Right hindlimb (tissue), 1 donor: ENCODE measurements around the gene OR10G2.
"Not testable (repeated sequence)": the region's sequence is repeated elsewhere in the genome, so short reads cannot be mapped to it uniquely, and the experiment has no call there.

Experiments used
- DNase-seq: peaks from one replicate; pipeline ENCODE4 v3.0.0-alpha.2; 2018

The OR10G2 gene, protein sequence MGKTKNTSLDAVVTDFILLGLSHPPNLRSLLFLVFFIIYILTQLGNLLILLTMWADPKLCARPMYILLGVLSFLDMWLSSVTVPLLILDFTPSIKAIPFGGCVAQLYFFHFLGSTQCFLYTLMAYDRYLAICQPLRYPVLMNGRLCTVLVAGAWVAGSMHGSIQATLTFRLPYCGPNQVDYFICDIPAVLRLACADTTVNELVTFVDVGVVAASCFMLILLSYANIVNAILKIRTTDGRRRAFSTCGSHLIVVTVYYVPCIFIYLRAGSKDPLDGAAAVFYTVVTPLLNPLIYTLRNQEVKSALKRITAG

DNA sequence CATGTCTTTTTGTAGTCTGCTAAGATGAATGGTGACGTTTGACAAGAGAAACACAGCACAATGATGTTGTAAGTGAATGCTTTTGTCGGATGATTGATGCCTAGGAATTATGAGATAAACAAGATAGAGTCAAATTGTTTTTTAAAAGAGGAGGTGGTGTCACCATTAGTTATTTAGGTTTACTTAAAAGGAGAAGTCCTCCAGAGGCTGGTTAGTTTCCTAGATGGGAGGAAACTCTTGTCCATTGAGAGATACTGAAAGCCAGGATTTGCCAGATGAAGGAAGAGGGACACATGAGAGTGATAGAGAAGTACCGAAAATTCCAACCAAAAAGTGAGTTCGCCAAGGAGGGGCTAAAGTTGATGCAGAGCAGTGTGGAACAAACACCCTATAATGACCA lies at the start of gene OR10G2:
TSS of gene OR10G2 (minus strand) at position 101 of the 400 bp plus-strand sequence. CDS start at position 3, 98 bp downstream.
- no peak for DNase-seq

DNA sequence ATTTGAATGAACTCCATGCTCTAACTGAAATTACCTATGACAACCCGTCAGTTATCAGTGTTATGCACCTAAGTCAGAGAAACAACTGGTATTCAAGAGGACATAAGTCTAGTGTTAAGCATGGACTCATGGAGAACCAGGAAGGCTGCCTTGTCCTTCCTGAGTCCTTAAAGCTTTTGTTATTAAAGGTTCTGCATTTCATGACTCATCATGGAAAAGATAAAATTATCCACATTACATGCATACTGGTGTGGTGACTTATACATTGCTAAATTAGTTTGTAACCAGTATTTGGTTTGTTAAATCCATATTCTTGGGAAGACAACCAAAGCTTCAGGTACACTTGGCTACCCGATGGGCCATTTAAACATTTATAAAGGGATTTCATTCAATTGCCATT lies 45.3 kb upstream of the OR10G2 start:
- DNase-seq = no peak

DNA sequence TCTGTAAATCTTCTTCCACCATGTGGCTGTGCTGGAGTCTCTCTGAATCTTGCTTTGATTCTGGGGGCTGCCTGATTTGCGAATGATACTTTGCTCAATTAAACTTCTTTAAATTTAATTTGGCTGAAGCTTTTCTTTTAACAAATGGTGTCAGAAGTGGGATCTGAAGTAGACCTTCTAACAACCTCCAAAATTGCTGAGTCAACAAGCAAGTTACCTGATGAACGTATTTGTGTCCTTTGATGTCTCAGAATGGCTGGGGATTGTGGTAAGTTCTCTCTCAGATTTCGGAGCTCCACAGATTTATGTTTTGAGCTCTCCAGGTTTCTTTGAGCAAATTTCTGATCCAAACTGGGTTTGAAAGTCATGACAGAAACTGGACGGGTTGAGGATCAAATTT lies 40.8 kb upstream of the OR10G2 start:
- DNase-seq = no peak

DNA sequence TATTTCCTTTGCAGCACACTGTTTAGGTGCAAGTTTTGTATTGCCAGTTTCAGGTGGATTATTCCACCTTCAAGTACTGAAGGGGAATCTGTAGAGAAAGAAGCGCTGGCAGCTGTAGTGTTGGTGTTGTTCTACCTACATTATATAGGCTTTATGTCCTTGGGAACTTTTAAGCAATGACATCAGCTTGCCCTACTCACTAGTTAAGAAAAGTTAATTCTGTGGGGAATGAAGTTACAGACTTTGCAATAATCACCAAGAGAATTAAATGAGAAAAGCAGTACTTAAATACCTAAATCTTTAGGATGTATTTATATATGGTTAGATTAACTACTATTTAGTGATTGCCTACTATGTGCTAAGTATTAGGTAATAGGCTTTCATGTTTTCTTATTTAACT lies 39.0 kb upstream of the OR10G2 start, which contains the start of gene OR4E1:
TSS of gene OR4E1 (minus strand) at position 101 of the 400 bp plus-strand sequence. CDS start 2,883 bp downstream, outside the sequence.
- DNase-seq = no peak

DNA sequence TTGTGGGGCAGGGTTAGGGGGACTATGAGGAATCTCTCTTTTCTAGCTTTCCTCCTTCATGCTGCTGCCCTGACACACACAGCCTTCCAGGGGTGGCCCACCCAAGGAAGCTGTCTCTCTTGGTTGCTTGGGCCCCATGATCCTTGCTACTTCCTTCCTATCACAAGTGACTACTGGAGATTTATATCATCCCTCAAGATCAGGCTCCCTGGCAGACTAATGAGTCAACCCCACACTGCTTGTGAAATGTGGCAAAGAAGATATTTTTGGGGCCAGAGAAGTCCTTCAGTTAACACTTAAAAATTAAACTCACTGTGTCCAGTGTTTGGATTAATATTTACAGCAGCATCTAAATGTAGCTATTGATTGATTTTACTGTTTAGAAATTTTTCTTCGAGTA lies 37.4 kb upstream of the OR10G2 start:
- DNase-seq = no peak

DNA sequence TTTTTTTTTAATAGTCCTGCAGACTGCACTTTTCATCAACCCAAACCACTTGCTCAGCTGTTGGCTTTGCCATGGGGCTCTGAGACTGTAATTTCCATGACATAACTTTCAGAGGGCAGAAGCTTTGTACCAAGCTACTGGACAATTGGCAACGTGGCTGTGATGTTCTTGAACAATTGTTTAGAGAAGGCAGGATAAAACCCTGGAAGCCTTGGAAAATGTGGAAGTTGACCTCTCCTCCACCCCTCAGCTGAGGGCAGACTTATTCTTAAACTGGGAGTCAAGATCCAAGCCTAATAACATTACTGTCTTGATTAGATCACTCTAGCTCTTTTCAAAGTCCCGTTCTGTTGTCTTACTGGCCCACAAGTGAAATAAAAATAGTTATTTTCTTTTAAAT lies 36.6 kb upstream of the OR10G2 start:
- DNase-seq = no peak

DNA sequence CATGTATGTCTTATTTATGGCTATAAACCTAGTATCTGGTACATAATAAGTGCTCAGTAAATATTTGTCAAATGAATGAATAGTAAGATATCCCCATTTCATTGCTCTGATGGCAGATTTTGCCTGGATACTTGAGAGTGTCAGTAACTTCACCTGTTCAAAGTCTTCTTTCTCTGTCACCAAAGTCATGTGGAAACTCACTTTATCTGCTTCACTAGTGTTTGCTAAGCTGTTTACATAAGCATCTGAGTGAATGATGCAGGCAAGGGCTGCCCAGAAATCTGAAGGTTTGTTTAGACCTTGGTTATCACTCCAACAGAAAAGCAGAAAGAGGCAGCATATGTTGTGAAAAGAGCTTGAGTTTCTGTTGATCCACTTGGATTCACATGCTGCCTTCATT lies 34.5 kb upstream of the OR10G2 start:
- no peak for DNase-seq

DNA sequence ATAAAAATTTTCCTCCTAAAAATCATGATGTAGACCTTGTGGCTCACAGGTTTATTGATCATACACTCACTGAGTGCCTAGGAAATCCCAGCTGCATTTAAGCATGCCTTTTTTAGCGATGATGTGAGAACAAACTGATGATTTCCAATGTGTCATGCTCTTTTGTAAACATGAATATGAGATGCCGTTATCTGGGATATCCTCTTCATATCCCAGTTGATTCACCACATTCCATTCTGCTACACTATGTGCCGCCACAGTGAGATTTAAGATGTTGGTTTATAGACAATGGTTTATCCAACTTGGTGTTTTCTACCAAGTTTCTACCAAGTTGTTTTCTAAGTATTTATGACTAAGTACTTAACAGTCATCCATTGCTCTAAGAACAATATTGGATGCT lies 33.6 kb upstream of the OR10G2 start:
- no peak for DNase-seq

DNA sequence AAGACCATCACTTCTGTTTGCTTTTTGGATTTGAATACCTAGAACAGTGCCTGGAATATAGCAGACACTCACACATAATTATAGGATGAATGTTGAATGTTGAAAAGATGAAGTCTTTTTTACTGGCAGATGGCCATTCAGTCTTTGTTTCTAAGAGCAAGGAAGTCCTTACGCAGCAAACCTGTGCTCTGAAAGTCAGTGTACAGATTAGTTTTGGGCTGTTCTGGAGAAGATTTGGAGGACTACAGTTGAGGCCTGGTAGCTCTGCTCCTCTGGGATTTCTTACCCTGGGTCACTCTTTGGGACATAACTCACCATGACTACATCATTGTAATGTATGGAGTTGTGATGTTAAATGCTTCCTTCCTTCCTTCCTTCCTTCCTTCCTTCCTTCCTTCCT lies 22.2 kb upstream of the OR10G2 start:
- DNase-seq = no peak

DNA sequence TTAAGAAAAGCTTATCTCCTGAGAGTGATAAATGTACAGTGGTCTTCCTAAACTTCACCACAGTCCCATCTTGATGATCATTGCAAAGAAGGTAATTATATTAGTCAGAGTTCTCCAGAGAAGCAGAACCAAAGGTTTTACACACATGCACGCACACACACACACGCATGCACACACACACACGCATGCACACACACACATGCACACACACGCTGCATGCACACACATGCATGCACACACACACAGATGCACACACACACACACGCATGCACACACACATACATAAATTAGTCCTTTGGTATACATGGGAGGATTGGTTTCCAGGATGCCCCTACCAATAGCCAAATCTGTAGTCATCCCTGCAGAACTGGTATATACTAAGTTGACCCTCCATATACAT lies 19.5 kb upstream of the OR10G2 start:
- no peak for DNase-seq

DNA sequence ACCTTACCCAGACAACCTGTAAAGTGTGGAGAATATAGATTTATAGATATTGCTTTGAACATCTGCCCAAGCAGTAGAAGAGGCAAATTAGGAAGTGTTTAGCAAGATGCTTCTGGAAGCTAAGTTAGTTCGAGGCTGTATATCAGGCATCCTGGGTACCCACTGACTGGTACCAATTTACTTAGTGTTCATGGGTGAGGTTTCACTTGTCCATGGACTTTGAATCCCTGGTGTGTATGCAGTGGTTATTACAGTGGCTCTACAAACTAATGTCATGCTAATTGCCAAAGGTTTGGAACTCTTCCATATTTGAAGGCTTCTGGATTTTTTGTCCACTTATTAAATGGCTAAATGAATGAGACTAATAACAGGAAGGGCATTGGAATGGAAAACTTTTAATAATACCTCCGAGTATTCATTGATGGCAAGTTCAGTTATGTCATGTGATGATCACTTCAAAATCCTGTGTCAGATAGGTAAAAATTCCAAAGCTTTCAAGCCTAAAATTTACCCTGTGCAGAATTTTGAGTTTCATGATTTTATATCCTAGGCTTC lies 18.7 kb upstream of the OR10G2 start, which contains the start of gene OR4E2:
TSS of gene OR4E2 (plus strand) at position 505 of the 555 bp plus-strand sequence. CDS start 11,248 bp downstream, outside the sequence.
- no peak for DNase-seq

DNA sequence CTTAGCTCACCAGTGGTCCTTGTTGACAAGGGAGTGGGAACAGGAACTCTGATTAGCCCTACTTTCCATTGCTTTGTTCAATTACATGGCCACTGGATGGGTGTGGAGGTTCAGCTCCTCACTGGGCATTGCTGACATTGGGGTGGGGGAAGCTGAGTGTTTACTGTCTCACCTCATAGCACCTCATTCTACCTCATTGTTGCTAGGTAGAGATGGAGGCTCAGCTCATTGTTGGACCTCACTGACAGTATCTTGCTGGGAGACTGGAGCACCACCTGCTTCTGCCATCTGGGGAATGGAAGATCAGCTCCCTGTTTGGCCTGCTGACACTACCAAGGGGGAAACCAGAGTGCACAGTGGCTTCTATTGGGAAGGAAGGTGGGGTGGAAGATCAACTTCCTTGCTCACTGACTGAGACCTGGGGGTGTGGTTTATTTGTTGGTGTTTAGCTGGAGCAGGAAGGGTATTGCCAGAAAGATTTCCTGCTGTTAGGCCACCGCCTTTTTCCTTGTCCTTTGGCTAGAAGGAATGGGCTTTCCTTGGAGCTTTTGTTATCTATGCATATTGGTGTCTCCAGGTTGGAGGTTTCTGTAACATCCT lies 17.6 kb upstream of the OR10G2 start:
- no peak for DNase-seq

DNA sequence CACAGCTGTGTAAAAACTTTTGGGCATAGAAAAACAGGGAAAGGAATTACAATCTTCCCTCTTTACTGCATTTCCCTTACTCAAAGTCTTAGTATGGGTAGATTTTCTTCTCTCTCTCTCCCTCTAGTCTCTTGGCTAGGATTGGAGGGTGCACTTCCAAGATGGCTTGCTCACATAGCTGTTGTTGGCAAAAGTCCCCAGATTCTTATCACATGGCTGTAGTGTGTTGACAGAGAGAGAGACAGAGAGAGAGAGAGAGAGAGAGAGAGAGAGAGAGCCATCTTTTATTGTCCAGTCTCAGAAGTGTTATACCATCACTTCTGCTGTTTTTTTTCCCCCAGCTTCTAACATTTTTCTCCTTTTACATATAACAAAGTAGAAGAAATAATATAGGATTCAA lies 12.6 kb upstream of the OR10G2 start:
- no peak for DNase-seq

DNA sequence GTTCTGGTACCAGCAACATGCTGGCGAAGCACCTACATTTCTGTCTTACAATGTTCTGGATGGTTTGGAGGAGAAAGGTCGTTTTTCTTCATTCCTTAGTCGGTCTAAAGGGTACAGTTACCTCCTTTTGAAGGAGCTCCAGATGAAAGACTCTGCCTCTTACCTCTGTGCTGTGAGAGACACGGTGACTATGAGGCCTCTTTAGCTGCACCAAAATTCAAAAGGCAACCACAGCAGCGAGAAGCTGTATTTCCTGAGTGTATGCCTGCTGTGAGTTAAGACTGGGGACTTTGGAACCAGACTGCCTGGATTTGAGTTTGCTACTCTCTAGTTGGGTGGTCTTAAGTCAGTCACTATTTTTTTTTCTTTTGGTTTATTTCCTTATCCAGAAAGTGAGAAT lies 8.7 kb upstream of the OR10G2 start:
- DNase-seq = no peak

DNA sequence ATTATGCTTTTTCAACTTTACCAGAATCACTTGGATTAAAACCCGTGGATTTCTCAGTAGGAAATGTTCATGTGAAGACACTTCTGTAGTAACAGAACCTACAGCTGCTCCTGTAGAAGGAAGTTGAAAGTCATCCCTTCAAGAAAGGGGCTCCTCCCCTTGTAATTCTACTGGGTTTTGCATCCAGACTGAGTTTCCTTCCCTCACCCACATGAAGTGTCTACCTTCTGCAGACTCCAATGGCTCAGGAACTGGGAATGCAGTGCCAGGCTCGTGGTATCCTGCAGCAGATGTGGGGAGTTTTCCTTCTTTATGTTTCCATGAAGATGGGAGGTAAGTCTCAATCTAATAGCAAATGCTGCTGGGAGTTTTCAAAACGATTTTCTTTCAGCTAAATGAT lies 7.9 kb upstream of the OR10G2 start:
- DNase-seq = no peak

DNA sequence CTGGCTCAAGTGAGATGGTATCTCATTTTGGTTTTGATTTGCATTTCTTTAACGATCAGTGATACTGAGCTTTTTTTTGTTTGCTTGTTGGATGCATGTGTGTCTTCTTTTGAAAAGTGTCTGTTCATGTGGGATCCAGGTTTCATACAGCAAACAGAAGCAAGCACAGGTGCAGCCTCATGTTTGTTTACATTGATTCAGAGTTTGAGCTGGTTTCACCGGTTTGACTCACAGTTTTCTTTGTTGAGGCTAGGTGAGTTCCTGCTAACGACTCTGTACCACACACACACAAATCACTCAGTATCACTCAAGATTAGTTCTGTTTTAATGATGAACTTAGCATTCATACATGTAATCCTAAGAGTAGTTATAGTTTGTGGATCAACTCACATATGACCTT lies 3.7 kb downstream of the OR10G2 start:
- DNase-seq = no peak

DNA sequence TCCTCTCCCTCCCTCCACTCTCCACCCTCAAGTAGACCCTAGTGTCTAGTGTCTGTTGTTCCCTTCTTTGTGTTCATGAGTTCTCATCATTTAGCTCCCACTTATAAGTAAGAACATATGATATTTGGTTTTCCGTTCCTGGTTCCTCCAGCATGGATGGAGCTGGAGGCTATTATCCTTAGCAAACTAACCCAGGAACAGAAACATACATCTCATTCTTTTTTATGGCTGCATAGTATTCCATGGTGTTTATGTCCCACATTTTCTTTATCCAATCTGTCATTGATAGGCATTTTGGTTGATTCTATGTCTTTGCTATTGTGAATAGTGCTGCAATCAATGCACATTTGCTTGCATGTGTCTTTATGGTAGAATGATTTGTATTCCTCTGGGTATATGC lies 4.2 kb downstream of the OR10G2 start:
- DNase-seq = not testable (repeated sequence)

DNA sequence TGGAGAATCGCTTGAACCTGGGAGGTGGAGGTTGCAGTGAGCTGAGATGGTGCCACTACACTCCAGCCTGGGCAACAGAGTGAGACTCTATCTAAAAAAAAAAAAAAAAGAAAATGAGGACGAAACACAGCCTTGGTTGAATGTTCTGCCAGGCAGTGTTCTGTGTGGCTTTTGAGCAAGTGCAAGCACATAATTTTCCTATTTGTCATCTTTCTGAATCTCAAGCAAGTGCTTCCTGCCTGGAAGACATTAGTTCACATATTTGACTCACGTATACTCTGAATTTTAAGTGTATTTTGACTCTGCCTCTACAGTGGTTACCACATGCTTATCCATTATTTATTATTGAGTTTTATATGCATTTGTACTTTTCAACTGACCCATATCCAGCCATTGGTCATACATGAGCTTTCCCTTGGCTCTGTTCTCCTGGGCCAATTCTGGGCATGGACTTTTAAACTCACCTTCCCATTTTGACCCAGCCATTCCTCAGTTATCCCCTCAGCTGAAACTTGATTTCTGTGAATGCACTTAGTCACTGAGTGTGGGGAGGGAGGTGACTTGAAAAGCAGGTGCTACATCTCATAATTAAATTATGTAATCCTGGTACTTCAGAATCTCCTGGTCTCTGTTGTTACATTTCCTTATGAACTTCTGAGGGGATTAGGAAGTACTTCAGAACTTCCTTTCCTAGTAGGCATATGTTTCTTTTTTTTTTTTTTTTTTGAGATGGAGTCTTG lies 8.1 kb downstream of the OR10G2 start:
- no peak for DNase-seq

DNA sequence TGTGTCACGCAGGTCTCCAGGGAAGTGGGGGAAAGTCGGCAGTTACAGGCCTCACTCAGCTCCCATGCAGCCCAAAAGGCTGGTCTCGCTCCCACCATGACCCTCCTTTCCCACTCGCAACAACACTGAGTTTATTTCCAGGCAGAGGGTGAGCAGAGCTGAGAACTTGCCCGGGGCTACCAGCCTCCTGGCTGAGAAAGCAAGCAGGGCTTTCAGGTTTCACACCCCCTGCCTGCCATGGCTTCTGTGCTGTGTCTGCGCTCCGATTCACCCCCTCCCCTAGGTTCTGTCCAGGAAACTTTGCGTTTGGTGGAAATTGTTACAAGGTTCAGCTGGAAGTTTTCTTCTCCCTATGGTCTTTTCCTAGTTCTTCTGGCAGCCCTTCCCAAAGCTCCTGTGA lies 17.1 kb downstream of the OR10G2 start:
- no peak for DNase-seq

DNA sequence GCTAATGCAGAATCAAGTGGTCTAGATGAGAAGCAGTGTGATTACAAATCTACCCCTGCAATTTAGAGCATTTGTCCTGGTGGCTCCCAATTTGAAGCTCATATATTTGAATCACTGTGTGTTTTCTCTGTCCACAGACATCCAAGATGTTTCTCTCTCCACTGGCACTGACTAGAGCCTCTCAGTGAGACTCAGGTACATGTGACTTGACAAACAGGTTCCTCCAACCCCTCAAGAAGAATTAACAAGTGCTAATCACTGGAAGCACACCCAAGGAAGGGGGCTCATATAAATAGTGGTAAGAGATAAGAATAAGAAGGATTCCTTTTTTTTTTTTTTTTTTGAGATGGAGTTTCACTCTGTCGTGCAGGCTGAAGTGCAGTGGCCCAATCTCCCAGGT lies 20.5 kb downstream of the OR10G2 start:
- DNase-seq = no peak

DNA sequence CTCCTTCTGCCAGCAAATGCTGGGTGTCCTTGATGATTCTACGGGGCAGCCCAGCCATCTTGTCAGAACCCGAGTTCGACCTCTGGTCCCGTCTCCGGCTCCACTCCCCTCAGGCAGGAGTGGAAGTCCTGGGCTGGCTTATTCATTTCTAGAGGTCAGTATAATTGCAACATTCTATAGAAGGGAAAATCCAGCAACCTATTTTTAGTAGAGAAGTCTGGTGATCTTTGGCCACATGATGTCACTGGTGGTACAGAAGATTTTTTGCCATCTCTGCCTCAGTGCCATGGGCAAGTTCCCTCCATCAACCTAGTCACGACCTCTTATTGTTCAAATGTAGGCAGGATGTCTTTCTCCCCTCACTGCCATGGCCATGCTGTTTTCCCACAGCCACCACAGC lies 22.4 kb downstream of the OR10G2 start:
- no peak for DNase-seq

DNA sequence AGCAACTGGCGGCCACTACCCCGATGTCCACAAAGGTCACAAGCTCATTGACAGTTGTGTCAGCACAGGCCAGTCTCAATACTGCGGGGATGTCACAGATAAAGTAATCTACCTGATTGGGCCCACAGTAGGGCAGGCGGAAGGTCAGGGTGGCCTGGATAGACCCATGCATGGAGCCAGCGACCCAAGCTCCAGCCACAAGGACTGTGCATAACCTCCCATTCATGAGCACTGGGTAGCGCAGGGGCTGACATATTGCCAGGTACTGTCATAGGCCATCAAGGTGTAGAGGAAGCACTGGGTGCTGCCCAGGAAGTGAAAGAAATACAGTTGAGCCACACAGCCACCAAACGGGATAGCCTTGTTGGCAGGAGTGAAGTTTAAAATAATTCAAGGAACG lies 32.6 kb downstream of the OR10G2 start:
- DNase-seq = not testable (repeated sequence)

DNA sequence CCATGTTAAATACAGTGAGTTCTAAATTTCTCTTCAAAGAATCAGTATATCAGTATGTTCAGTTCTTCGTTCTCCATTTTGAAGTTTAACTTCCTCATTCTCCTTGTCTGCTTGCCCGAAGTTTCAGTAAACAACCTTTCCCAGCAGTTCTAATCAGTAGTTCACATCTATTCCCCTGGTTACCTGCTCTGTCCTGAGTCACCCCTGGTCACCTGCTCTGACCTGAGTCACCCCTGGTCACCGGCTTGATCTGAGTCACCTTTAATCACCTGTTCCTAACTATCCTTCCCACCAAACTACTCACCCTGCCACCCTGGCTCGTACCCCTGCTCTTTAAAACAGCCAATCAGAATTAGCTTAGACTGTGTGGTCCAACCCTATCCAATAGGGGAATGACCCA lies 45.4 kb downstream of the OR10G2 start:
- DNase-seq = no peak
